ENCODE data around the gene NUTM2A. TPM values are rescaled to one million over a fixed set of nuclear protein-coding genes. Genes with fewer than 3 reads are reported as not detected.
"Not testable (repeated sequence)": the region's sequence is repeated elsewhere in the genome, so short reads cannot be mapped to it uniquely, and the experiment has no call there.

The NUTM2A gene
- polyA plus RNA-seq, 2 donors: 0.89 to 1.5 TPM

DNA sequence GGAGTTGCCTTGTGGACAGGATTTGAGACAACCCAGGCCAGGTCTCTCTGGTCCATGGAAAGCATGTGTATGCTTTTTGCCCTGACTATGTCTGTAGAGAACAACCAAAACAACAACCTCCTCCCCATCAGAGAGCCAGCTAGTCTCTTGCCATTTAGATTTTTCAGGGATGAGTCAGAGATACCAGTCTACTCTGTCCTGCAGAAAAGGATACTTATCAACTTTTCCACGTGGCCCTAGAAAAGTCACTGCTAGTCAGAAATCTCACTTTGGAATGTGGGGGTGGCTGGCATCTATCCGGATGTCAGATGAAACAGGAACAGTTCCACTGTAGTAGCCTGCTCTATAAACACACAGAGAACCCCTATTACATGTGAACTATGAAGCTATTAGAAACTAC is 13.4 kb upstream of the NUTM2A start:
- 70 to 78% methylated on average over 2 of the region's 2 CpGs for WGBS, 2 donors

DNA sequence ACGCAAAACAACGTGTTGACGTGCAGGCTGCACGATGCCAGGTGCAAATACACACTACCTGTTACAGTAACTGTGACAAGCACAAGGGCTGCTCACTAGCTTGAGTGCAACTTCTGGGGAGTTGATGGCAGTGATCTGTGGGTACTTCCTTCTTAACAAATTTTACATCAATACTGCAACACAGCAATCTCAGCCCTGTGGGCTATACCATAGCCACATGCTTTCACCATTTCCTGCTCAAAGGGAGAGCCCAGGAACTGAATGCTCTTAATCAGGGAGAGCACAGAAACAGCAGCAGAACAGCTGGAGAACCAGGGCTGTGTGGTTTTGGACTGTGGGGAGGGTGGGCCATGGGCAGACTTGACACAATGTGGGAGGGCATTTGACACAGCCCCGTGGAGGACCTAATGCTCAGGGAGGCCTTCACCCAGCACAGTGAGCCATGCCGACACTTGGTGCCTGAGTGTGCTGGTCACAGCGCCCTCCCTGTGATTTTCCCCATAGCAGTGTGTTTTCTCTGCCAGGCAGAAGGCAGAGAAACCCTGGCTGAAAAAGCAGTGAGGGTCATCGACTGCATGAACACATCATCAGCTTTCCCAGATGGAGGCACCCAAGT is 12.0 kb upstream of the NUTM2A start:
- 81 to 88% methylated on average over 6 to 7 of the region's 8 CpGs for WGBS, 2 donors
- not testable (repeated sequence) for H3K36me3 ChIP-seq (ENCODE audit: control insufficient read depth in 2 of 2, insufficient read depth in 2 of 2, low read length in 1 of 2)

More for the DNA sequence above, 13.4 kb upstream of the NUTM2A start:
- H3K4me3 ChIP-seq (ENCODE audit: low read depth in 1 of 2, low read length in 2 of 2); H3K27ac ChIP-seq (ENCODE audit: low read depth in 2 of 2, low read length in 1 of 2); H3K36me3 ChIP-seq (ENCODE audit: control insufficient read depth in 2 of 2, insufficient read depth in 2 of 2, low read length in 1 of 2); H3K27me3 ChIP-seq (ENCODE audit: control insufficient read depth in 1 of 2, insufficient read depth in 2 of 2, low read length in 2 of 2); H3K4me1 ChIP-seq (ENCODE audit: control insufficient read depth in 2 of 2, insufficient read depth in 2 of 2, low read length in 1 of 2); H3K9me3 ChIP-seq (ENCODE audit: control insufficient read depth in 2 of 2, insufficient read depth in 1 of 2, low read depth in 1 of 2, low read length in 1 of 2): not testable (repeated sequence)

DNA sequence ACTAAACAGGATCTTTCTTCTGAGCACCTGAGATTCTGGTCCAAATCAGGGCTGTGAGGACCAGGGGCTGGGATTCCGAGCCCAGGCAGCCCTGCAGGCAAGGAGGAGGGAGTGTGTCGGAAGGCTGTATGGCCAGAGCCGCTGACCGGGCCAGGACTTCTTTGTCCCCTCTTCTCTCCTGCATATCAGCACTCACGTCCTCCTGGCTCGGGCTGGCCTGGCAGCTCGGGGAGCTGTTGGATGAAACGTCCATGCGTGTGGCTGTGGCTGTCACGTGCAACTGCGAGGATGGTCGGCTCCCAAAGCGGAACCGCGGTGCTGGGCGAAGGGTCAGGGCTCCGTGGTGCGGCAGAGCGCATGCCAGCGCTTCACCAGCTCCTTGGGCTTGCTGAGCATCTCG is 11.4 kb upstream of the NUTM2A start:
- H3K27ac ChIP-seq (ENCODE audit: low read depth in 2 of 2, low read length in 1 of 2); H3K9me3 ChIP-seq (ENCODE audit: control insufficient read depth in 2 of 2, insufficient read depth in 1 of 2, low read depth in 1 of 2, low read length in 1 of 2); H3K4me3 ChIP-seq (ENCODE audit: low read depth in 1 of 2, low read length in 2 of 2); H3K4me1 ChIP-seq (ENCODE audit: control insufficient read depth in 2 of 2, insufficient read depth in 2 of 2, low read length in 1 of 2); H3K27me3 ChIP-seq (ENCODE audit: control insufficient read depth in 1 of 2, insufficient read depth in 2 of 2, low read length in 2 of 2); H3K36me3 ChIP-seq (ENCODE audit: control insufficient read depth in 2 of 2, insufficient read depth in 2 of 2, low read length in 1 of 2): not testable (repeated sequence)
- 92 to 93% methylated on average over 13 to 21 of the region's 21 CpGs for WGBS, 2 donors

More for the DNA sequence above, 12.0 kb upstream of the NUTM2A start:
- not testable (repeated sequence) for H3K9me3 ChIP-seq (ENCODE audit: control insufficient read depth in 2 of 2, insufficient read depth in 1 of 2, low read depth in 1 of 2, low read length in 1 of 2); H3K4me3 ChIP-seq (ENCODE audit: low read depth in 1 of 2, low read length in 2 of 2); H3K27me3 ChIP-seq (ENCODE audit: control insufficient read depth in 1 of 2, insufficient read depth in 2 of 2, low read length in 2 of 2); H3K4me1 ChIP-seq (ENCODE audit: control insufficient read depth in 2 of 2, insufficient read depth in 2 of 2, low read length in 1 of 2); H3K27ac ChIP-seq (ENCODE audit: low read depth in 2 of 2, low read length in 1 of 2)

DNA sequence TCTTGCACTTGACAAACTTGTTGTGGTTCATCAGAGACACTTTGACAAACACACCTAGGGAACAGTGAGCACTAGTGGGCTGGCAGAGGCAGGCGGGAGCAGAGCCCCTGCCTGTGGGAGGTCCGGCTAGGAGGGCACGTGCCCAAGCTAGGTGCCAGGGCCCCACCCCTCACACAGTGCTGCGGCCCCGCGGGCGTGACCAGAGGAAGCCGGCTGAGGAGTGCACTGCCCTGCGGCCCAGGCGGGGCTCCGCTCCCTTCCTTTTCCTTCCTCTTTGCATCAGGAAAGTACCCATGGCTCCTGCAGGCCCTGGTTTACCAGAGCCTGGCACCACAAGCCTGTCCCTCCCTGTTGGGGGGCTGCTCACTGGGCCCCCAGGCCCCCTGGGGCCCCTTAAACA is 9.1 kb upstream of the NUTM2A start:
- not testable (repeated sequence) for H3K36me3 ChIP-seq (ENCODE audit: control insufficient read depth in 2 of 2, insufficient read depth in 2 of 2, low read length in 1 of 2); H3K4me1 ChIP-seq (ENCODE audit: control insufficient read depth in 2 of 2, insufficient read depth in 2 of 2, low read length in 1 of 2); H3K4me3 ChIP-seq (ENCODE audit: low read depth in 1 of 2, low read length in 2 of 2); H3K27ac ChIP-seq (ENCODE audit: low read depth in 2 of 2, low read length in 1 of 2); H3K27me3 ChIP-seq (ENCODE audit: control insufficient read depth in 1 of 2, insufficient read depth in 2 of 2, low read length in 2 of 2); H3K9me3 ChIP-seq (ENCODE audit: control insufficient read depth in 2 of 2, insufficient read depth in 1 of 2, low read depth in 1 of 2, low read length in 1 of 2)
- WGBS, 2 donors: 55 to 59% methylated on average over 11 of the region's 11 CpGs

DNA sequence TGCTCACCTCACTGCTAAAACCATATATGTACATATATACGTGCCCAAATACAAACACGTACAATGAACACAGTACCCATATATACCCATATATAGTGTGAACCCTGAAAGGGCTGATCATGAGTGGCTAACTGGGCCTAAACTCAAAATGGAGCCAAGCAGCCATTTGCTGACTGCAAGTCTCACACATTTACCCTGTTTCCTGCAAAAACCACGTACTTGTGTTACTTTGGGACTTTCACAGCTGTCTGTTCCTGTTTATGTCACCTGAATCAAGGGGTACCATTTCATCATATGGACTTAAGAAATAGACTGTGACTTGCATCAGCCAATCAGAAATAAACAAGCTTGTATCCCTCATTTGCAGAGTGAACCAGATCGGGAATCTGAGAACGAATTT is 5.9 kb upstream of the NUTM2A start:
- not testable (repeated sequence) for H3K27ac ChIP-seq (ENCODE audit: low read depth in 2 of 2, low read length in 1 of 2); H3K27me3 ChIP-seq (ENCODE audit: control insufficient read depth in 1 of 2, insufficient read depth in 2 of 2, low read length in 2 of 2); H3K9me3 ChIP-seq (ENCODE audit: control insufficient read depth in 2 of 2, insufficient read depth in 1 of 2, low read depth in 1 of 2, low read length in 1 of 2); H3K4me3 ChIP-seq (ENCODE audit: low read depth in 1 of 2, low read length in 2 of 2); H3K36me3 ChIP-seq (ENCODE audit: control insufficient read depth in 2 of 2, insufficient read depth in 2 of 2, low read length in 1 of 2); H3K4me1 ChIP-seq (ENCODE audit: control insufficient read depth in 2 of 2, insufficient read depth in 2 of 2, low read length in 1 of 2)
- 57 to 78% methylated on average over 1 of the region's 5 CpGs for WGBS, 2 donors

DNA sequence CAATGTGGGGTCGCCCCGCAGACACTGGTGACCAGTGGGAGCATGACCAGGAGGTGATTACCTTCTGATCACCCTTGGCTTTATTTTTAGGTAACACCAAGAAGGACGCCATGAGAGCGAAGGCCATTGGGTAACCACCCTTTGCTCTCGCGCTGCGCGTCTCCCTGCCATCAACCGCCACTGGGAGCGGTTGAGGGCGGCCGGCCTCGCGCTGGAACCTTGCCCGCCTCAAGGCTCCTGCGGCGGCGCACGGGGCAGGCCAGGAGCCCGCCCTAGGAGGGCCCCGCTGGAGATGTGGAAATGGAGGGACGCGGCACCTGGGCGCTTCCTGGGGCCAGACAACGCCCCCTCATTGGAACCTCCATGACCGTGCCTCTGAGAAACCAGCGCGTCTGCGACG is 2.5 kb upstream of the NUTM2A start:
- not testable (repeated sequence) for H3K4me1 ChIP-seq (ENCODE audit: control insufficient read depth in 2 of 2, insufficient read depth in 2 of 2, low read length in 1 of 2); H3K27ac ChIP-seq (ENCODE audit: low read depth in 2 of 2, low read length in 1 of 2); H3K4me3 ChIP-seq (ENCODE audit: low read depth in 1 of 2, low read length in 2 of 2); H3K9me3 ChIP-seq (ENCODE audit: control insufficient read depth in 2 of 2, insufficient read depth in 1 of 2, low read depth in 1 of 2, low read length in 1 of 2); H3K27me3 ChIP-seq (ENCODE audit: control insufficient read depth in 1 of 2, insufficient read depth in 2 of 2, low read length in 2 of 2); H3K36me3 ChIP-seq (ENCODE audit: control insufficient read depth in 2 of 2, insufficient read depth in 2 of 2, low read length in 1 of 2)
- 73 to 93% methylated on average over 23 to 30 of the region's 30 CpGs for WGBS, 2 donors

DNA sequence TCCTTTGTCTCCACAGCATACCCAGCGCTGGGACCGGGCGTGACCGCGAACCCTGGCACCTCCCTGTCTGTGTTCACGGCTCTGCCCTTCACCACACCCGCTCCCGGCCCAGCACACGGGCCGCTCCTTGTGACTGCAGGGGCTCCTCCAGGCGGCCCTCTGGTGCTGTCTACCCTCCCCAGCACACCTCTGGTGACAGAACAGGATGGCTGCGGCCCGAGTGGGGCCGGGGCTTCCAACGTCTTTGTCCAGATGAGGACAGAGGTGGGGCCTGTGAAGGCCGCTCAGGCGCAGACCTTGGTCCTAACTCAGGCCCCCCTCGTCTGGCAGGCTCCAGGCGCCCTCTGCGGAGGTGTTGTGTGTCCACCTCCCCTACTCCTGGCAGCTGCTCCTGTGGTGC is 3.0 kb downstream of the NUTM2A start:
- not testable (repeated sequence) for H3K27ac ChIP-seq (ENCODE audit: low read depth in 2 of 2, low read length in 1 of 2); H3K36me3 ChIP-seq (ENCODE audit: control insufficient read depth in 2 of 2, insufficient read depth in 2 of 2, low read length in 1 of 2); H3K4me3 ChIP-seq (ENCODE audit: low read depth in 1 of 2, low read length in 2 of 2); H3K4me1 ChIP-seq (ENCODE audit: control insufficient read depth in 2 of 2, insufficient read depth in 2 of 2, low read length in 1 of 2); H3K9me3 ChIP-seq (ENCODE audit: control insufficient read depth in 2 of 2, insufficient read depth in 1 of 2, low read depth in 1 of 2, low read length in 1 of 2); H3K27me3 ChIP-seq (ENCODE audit: control insufficient read depth in 1 of 2, insufficient read depth in 2 of 2, low read length in 2 of 2)
- 74 to 90% methylated on average over 7 to 9 of the region's 20 CpGs for WGBS, 2 donors

DNA sequence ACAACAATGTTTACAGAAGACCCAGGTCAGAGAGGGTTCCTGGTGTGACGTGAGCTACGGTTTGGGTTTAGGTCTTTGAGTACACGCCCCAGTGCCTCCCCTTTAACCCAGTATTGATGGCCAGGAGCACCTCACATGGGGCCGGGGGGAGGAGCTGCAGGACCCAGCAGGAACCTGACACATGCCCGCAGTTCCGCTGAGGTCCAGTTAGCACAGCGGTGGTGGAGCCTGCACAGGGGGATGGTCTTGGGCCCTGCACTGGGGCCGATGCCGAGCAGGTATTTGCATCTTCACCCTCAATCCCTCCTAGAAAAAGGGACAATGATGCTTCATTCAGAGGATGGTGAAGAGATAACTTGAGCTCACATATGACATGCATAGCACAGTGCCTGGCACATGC is 4.0 kb downstream of the NUTM2A start:
- not testable (repeated sequence) for H3K27ac ChIP-seq (ENCODE audit: low read depth in 2 of 2, low read length in 1 of 2); H3K4me1 ChIP-seq (ENCODE audit: control insufficient read depth in 2 of 2, insufficient read depth in 2 of 2, low read length in 1 of 2); H3K36me3 ChIP-seq (ENCODE audit: control insufficient read depth in 2 of 2, insufficient read depth in 2 of 2, low read length in 1 of 2); H3K4me3 ChIP-seq (ENCODE audit: low read depth in 1 of 2, low read length in 2 of 2); H3K9me3 ChIP-seq (ENCODE audit: control insufficient read depth in 2 of 2, insufficient read depth in 1 of 2, low read depth in 1 of 2, low read length in 1 of 2); H3K27me3 ChIP-seq (ENCODE audit: control insufficient read depth in 1 of 2, insufficient read depth in 2 of 2, low read length in 2 of 2)
- 92% methylated on average over 9 of the region's 9 CpGs for WGBS, 2 donors

DNA sequence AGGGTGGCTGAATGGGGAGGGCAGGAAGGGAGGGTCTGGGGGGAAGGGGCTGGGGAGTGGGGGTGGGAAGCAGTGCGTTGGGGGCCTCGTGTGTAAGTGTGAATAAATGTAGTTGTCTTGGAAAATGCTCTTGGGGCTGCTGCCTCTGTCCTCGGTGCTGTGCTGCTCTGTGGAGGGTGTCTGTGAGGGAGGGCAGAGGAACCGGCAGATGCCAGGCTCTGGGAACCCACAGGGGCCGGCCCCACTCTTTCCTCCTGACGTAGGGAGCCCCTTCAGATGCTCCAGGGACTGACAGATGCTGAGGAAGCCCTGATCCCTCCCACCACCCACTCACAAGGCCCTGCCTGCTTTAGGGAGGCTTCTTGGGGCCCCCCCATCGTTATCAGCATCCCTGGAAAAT is 9.6 kb downstream of the NUTM2A start:
- H3K36me3 ChIP-seq (ENCODE audit: control insufficient read depth in 2 of 2, insufficient read depth in 2 of 2, low read length in 1 of 2); H3K27me3 ChIP-seq (ENCODE audit: control insufficient read depth in 1 of 2, insufficient read depth in 2 of 2, low read length in 2 of 2): not testable (repeated sequence)
- WGBS, 2 donors: 75 to 81% methylated on average over 1 to 4 of the region's 7 CpGs

DNA sequence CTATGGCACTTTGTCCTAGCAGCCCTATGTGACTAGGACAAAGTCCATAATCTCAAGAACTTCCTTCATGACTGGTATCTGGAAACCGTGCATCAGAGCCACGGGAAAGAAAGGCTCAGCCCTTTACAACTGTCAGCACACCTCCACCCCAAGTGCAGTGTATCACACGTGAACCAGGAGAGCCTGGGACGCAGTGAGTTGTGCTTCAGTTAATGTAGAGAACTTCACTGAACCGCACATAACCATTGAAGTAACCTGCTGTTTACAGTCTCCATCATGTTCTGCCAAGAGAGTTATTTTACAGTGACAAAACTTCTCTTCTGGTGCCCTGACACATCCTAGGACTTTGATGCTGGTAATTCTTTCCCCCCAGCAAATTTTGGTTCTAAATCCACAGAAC is 12.0 kb downstream of the NUTM2A start:
- H3K9me3 ChIP-seq (ENCODE audit: control insufficient read depth in 2 of 2, insufficient read depth in 1 of 2, low read depth in 1 of 2, low read length in 1 of 2); H3K4me3 ChIP-seq (ENCODE audit: low read depth in 1 of 2, low read length in 2 of 2); H3K4me1 ChIP-seq (ENCODE audit: control insufficient read depth in 2 of 2, insufficient read depth in 2 of 2, low read length in 1 of 2); H3K36me3 ChIP-seq (ENCODE audit: control insufficient read depth in 2 of 2, insufficient read depth in 2 of 2, low read length in 1 of 2); H3K27ac ChIP-seq (ENCODE audit: low read depth in 2 of 2, low read length in 1 of 2); H3K27me3 ChIP-seq (ENCODE audit: control insufficient read depth in 1 of 2, insufficient read depth in 2 of 2, low read length in 2 of 2): not testable (repeated sequence)
- WGBS, 2 donors: 82 to 97% methylated on average over 3 of the region's 5 CpGs

More for the DNA sequence above, 9.6 kb downstream of the NUTM2A start:
- not testable (repeated sequence) for H3K4me3 ChIP-seq (ENCODE audit: low read depth in 1 of 2, low read length in 2 of 2); H3K9me3 ChIP-seq (ENCODE audit: control insufficient read depth in 2 of 2, insufficient read depth in 1 of 2, low read depth in 1 of 2, low read length in 1 of 2); H3K4me1 ChIP-seq (ENCODE audit: control insufficient read depth in 2 of 2, insufficient read depth in 2 of 2, low read length in 1 of 2); H3K27ac ChIP-seq (ENCODE audit: low read depth in 2 of 2, low read length in 1 of 2)
